Cardiac fibroblast (primary cell): Measurements from ENCODE around the gene DPYD.

ENCODE experiments used
- DNase-seq, 2 donors: peaks; one replicate each; pipeline versions ENCODE4 v3.0.0 to v3.0.0-alpha.2; 2010; ENCODE audit warnings: low read depth in 2 of 2
- H3K4me3 ChIP-seq, 2 donors: replicated peaks in 1 of 2; 1 replicate in 1 of 2; 2 replicates in 1 of 2; pipeline ENCODE4 v1.5.1; 2011; ENCODE audit warnings: low read depth in 2 of 2, low read length in 2 of 2, mild to moderate bottlenecking in 2 of 2, moderate library complexity in 1 of 2
- TF ChIP-seq, protein P1 (sequence below): IDR thresholded peaks from one replicate; pipeline ENCODE4 v1.5.1; 2011; ENCODE audit warnings: low read depth, mild to moderate bottlenecking, low read length, inconsistent platforms

The DPYD gene

DNA sequence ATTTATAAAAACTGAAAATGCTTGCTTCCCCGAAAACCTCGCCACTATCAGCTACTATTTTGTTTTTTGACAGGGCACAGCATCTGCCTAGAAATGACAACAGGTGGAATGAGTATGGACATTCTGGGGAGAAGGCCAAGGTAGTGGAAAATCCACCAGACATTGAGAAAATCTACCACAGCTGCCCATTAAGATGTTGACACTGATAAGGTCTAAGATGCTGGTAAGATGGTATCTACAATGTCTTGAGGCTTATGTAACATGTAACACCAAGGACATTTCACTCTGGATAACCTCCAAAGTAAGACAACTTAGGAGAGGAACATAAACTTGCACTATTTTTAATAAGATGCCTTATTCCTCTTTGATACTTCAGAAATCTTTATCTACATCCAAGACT, 825.1 kb downstream of the DPYD start:
- no peak overlapping the region for H3K4me3 ChIP-seq
- TF ChIP-seq, protein P1, sequence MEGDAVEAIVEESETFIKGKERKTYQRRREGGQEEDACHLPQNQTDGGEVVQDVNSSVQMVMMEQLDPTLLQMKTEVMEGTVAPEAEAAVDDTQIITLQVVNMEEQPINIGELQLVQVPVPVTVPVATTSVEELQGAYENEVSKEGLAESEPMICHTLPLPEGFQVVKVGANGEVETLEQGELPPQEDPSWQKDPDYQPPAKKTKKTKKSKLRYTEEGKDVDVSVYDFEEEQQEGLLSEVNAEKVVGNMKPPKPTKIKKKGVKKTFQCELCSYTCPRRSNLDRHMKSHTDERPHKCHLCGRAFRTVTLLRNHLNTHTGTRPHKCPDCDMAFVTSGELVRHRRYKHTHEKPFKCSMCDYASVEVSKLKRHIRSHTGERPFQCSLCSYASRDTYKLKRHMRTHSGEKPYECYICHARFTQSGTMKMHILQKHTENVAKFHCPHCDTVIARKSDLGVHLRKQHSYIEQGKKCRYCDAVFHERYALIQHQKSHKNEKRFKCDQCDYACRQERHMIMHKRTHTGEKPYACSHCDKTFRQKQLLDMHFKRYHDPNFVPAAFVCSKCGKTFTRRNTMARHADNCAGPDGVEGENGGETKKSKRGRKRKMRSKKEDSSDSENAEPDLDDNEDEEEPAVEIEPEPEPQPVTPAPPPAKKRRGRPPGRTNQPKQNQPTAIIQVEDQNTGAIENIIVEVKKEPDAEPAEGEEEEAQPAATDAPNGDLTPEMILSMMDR, result no peak
- DNase-seq, result no peak

DNA sequence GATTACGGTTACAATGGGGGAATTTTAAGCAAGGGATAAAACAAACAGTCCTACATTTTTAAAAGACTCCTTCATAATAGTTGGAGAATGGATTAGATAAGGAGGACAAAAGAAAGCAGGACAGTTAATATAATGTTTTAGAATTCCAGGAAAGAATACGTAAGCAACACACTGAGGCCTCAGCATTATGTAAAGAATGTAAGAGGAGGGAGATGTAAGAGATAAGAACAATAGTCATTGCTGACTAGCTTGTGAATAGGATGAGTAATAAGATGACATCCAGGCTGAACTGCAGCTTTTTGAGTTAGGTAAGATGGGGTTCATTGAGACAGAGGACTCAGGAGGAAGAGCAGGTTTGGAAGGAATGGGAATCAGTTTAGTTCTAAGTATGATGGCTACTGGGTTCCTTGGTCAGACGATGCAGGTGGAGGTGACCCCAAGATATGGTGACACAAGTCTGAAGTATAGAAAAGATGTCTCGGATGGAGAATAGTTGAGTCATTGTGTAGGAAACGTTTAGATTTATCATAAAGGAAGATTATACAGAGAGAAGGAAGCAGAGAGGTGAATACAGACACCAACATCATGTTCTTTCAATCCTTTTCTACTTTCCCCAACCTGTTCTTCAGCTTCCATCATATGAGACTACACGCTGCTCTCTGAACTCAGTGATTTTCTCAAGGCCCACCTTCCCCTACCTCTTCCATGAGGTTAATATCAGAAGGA, 826.4 kb downstream of the DPYD start:
- DNase-seq, result peak; percentile 77 to 95
- TF ChIP-seq, protein P1, result no peak
- H3K4me3 ChIP-seq, result no peak overlapping the region

DNA sequence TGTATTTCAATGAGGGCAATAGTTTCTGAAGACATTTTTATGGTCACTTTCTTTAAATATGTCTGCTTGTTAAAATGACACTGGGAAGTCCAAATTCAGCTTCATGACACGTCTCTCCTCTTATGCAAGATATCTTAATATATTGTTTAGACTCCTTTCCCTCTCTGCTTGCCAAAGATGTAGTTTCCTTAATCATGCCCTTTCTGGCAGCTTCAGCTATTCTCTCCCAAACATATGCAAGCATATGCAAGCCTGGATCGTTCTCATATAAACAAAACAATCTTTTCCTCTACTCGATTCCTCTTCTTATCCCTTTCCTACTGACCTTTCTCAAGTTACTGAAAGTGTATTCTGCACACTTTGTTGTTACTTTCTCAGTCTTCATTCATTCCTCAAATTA, 827.1 kb downstream of the DPYD start:
- H3K4me3 ChIP-seq, result no peak overlapping the region
- peak; percentile 76 to 82 for DNase-seq
- TF ChIP-seq, protein P1, result no peak

DNA sequence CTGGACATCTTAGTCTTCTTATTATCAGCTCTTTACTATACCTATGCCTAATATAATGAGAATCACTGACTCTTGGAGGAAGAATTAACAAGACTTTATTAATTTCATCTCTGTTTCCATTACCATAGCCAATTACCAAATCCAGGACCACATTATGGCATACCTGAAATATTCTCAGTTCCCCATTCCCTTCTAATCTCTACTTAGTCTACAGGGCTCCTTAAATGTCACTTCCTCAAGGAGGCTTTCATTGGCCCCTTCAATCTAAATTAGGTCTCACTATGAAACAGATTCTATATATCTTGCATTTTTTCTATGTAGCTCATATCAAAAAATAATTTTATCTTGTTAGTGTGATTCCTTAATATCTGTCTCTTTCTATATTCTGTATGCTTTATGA, 828.0 kb downstream of the DPYD start:
- no peak overlapping the region for H3K4me3 ChIP-seq
- TF ChIP-seq, protein P1, result no peak
- no peak for DNase-seq

DNA sequence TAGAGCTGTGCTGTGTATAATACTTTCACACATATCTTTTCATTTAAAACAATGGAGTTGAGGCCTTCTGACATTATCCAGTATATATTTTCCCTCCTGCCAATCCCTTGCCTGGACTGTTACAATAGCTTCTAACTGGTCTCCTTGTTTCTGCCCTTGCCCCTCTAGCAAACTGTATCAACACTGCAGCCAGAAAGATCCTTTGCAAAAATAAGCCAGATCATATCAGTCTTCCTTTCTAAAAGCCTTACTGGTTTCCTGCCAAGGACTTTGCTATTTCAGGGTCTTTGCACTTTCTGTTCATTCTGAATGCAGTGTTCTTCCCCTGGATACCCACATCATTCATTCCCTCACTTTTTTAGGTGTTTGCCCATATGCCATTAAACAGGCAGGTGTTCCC, 829.2 kb downstream of the DPYD start:
- no peak for DNase-seq
- TF ChIP-seq, protein P1, result no peak
- no peak overlapping the region for H3K4me3 ChIP-seq

DNA sequence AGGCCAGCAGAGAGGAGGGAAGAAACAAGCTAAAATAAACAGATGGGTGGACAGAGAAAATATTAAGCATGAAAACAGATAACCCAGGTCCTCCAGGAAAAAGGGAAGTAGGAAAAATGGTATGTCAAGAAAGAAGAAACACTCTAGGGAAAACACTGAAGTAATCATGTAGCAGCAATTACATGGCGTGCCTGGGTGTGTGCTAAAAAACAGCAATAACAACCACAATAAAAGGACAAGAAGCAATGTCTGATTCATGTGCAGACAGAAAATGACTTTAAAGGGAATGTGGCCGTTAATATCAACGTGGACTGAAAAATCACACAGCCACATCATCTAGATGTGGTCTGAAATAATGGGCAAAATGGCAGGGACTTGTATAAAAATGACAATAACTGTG, 829.6 kb downstream of the DPYD start:
- no peak for DNase-seq
- H3K4me3 ChIP-seq, result no peak overlapping the region
- TF ChIP-seq, protein P1, result no peak

DNA sequence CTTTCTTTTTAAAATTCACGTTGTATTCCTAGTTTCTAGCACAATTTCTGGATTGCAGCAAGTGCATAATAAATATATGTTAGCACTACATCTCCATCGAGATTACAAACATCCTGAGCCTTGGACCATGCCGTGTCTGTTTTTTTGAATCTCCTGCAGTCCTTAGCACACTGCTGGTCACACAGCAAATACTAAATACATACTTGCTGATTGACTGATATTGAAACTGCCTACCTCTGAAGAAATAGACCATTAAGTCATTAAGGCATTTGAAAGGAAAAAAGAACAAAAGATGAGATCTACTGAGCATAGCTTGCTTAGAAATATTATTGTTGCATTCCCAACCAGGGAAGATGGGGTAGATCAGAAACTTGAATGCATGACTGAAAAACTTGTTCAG, 830.1 kb downstream of the DPYD start:
- no peak for DNase-seq
- TF ChIP-seq, protein P1, result no peak
- no peak overlapping the region for H3K4me3 ChIP-seq
